SK-N-MC (cell line): Measurements from ENCODE around the gene COPS7A.
A peak's percentile ranks its signal among the peaks of the same experiment; 100 is the strongest.

Experiments used
- DNase-seq: peaks from one replicate; pipeline ENCODE4 v3.0.0-alpha.2; 2011; ENCODE audit warnings: low read depth, low spot score
- H3K27ac ChIP-seq: fragments of 200-600 bp; sonication (generic); 2 replicates; pipeline ENCODE4 v1.5.1; 2016; ENCODE audit warnings: mixed run types
- H3K36me3 ChIP-seq: fragments of 200-600 bp; sonication (generic); 2 replicates; pipeline ENCODE4 v1.6.1; 2017; ENCODE audit warnings: antibody characterized with exemption, low read length, mixed read lengths; ENCODE audit not compliant: insufficient read depth
- H3K4me3 ChIP-seq: fragments of 200-600 bp; sonication (generic); 2 replicates; pipeline ENCODE4 v1.5.1; 2016
- H3K9ac ChIP-seq: fragments of 200-600 bp; sonication (generic); 2 replicates; pipeline ENCODE4 v1.8.0; 2017; ENCODE audit warnings: mixed run types, mixed read lengths; ENCODE audit not compliant: insufficient read length
- H3K9me3 ChIP-seq: fragments of 200-600 bp; sonication (generic); 2 replicates; pipeline ENCODE4 v1.6.1; 2017; ENCODE audit warnings: low read depth, mild to moderate bottlenecking, antibody characterized with exemption, low read length, moderate library complexity, mixed read lengths
- EZH2 ChIP-seq: fragments of 200-600 bp; sonication (generic); IDR thresholded peaks from one replicate; pipeline ENCODE4 v1.6.1; 2017; ENCODE audit warnings: antibody characterized with exemption
- FOXP2 ChIP-seq: optimal IDR thresholded peaks from 2 replicates; pipeline ENCODE3; 2011; ENCODE audit warnings: mild to moderate bottlenecking, moderate library complexity; ENCODE audit not compliant: insufficient read depth; ENCODE audit errors: extremely low read length, control extremely low read depth
- POLR2AphosphoS5 ChIP-seq: IDR thresholded peaks from 2 replicates; pipeline ENCODE4 v1.6.1; 2012; ENCODE audit warnings: mild to moderate bottlenecking, low read depth, low read length, borderline replicate concordance

COPS7A gene

DNA sequence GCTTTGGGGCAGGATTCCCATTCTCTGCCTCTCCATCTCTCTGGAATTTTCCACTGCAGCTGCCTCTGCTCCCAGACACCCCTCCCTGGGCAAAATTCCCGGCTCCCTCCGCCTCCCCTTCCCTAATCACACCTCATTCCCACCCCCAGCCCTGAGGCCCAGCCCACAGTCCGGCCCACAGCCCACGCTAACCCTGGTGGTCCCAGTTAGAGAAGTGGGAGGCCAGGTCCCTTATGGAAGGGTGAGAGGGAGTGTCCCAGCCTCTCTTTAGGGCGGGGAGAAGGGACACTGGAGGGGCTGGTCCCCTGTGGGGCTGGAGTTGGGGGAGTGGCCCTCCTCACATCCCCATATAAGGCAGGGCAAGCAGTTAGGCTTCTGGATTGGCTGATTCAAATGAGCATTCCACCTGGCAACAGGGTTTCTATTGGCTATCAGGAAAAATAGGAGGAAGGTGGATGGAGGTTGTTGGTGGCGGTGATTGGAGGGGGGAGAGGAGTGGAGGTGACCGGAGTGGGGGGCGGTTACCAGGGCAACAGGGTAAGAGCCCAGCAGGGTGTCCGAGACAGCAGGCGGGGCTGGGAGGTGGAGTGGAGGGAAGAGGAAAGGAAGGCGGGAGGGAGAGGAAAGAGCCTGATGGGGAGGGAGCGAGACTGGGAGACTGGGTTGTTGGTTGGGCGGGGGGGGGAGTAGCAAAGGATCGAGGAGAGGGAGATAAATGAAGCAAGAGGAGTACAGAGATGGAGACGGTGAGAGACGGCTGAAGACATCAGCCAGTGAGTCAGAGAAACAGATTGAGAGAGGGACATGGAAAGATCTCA is 40.4 kb downstream of the COPS7A start:
- peak; percentile 40 for TF ChIP-seq POLR2AphosphoS5
- TF ChIP-seq FOXP2 = no peak
- TF ChIP-seq EZH2 = no peak
- H3K27ac ChIP-seq = peak overlapping the region; percentile 89
- no peaks in the 10 kb centered on the region for H3K9me3 ChIP-seq
- DNase-seq = peak; percentile 98
- H3K9ac ChIP-seq = peak overlapping the region; percentile 37
- peaks cover under 1% of the 10 kb centered on the region; the same call in 1 of the 2 replicates for H3K36me3 ChIP-seq
- H3K4me3 ChIP-seq = peak overlapping the region; percentile 64

DNA sequence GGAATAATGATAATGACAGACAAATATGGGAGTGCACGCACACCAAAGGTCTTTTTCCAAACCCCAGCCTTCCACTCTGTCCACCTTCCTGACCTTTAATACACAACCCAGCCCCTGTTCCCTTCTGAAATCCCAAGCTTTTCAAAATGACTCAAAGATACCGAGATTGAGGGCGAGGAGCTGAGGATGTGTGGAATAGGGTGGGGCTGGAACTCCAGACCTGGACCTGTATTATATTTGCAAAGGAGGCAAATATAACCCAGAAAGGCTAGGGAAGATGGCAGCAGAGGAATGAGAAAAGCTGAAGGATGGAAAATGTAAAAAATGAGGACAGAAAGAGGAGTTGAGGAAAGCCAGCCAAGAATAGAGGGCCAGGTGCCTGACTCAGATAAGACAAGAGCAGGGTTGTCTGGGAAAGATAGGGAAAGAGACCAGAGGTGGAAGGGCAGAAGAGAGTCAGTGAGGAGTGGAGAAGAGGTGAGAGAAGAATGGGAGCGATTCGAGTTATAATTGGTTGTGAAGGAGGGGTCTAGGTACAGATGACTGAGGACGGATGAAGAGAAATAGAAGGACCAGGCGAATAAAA is 41.3 kb downstream of the COPS7A start:
- Histone ChIP-seq H3K27ac (peak overlapping the region; percentile 89), H3K9me3 (no peaks in the 10 kb centered on the region), H3K36me3 (peaks cover 8% of the 10 kb centered on the region; the same call in 1 of the 2 replicates), H3K4me3 (peak overlapping the region; percentile 87), H3K9ac (peak overlapping the region; percentile 26)
- TF ChIP-seq POLR2AphosphoS5 = no peak
- no peak for TF ChIP-seq FOXP2
- no peak for TF ChIP-seq EZH2
- DNase-seq = no peak

DNA sequence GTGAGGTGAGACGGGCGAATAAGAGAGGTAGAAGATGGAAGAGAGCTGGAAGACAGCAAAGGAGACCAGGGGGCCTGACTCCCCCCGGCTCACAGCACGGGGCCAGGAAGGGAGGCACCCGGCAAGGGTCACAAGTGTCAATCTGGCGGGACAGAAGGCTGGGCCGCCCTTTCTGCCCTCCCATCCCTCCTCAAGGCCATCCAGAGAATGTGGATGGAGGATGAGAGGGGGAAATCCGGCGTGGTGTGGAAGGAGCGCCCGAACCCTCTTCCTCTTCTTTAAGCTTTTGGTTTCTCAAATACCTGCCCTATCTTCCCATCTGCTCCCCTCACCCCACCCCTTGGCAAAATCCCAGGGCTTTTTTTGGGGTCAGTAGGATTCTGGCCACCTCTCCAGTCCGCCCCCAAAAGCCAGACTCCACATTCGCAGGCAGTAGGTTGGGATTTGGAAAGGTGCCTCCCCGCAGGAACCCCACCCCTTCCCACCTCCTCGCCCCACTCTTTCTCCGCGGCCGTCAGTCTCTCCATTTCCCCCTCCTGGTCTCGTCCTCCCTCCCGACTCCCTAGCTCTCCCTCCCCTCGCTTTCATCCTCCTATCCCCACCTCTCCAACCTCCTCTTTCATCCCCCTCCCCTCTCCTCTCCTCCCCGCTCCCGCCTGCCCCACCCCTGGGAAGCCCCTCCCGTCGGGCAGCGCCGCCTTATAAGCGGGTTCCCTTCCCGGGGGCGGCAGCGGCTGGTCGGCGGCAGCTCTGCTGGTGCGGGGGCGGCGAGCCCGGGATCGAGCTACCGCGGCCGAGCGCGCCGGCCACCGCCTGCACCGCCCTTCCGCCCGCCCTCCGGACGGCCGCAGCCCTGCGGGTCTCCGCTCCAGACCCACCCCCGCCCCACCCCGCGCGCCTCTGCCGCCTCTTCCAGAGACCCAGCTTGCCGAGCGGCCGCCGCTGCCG is 42.1 kb downstream of the COPS7A start, which contains the start of gene PTMS:
TSS of gene PTMS (plus strand) at position 730 of the 948 bp plus-strand sequence. CDS start 343 bp downstream, outside the sequence.
- Histone ChIP-seq H3K9me3 (no peaks in the 10 kb centered on the region), H3K27ac (peak within 1 kb of the TSS; percentile 89), H3K9ac (peak within 1 kb of the TSS; percentile 94), H3K36me3 (peaks cover 14% of the 10 kb centered on the region; the same call in 1 of the 2 replicates), H3K4me3 (peak within 1 kb of the TSS; percentile 87)
- TF ChIP-seq POLR2AphosphoS5 (peak; percentile 92), EZH2 (no peak)
- DNase-seq = peak; percentile 51

DNA sequence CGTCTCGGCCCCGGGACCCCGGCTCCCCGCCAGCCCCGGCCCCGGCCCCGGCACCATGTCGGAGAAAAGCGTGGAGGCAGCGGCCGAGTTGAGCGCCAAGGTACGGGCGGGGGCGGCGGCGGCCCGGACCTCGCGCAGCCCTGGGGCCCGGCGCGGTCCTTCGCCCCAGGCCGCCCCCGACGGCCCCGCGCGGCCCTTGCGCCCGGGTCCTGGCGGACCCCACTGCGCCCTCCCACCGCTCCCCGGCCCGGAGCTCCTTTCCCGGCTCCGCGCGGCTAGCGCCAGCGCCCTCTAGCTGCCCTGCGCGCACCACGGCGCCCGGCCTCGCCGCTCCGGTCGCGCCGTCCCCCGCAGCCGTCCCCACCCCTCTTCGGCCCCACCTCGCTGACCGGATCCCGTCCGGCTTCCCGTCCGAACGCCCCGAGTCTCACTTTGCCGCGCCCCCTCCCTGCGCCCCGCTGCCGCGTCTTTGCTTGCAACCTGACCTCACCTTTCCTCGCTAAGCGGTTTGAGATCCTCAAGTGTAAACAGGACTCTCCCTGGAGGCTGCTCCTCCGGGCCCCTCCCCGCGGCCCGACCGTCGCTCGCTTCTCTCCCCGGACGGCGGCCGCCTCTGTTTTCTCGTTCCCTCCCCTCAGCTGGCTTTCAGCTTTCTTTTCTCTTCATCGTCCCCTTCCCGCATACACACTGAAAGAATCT is 43.0 kb downstream of the COPS7A start:
- no peak for DNase-seq
- Histone ChIP-seq H3K9me3 (no peaks in the 10 kb centered on the region), H3K4me3 (peak overlapping the region; percentile 87), H3K36me3 (peaks cover 21% of the 10 kb centered on the region; the same call in 1 of the 2 replicates), H3K27ac (0 out of 2 replicates have a peak overlapping the region, but pooled peaks have one; percentile 14), H3K9ac (peak overlapping the region; percentile 94)
- no peak for TF ChIP-seq FOXP2
- TF ChIP-seq EZH2 = no peak
- peak; percentile 33; the same call in 1 of the 2 replicates for TF ChIP-seq POLR2AphosphoS5

DNA sequence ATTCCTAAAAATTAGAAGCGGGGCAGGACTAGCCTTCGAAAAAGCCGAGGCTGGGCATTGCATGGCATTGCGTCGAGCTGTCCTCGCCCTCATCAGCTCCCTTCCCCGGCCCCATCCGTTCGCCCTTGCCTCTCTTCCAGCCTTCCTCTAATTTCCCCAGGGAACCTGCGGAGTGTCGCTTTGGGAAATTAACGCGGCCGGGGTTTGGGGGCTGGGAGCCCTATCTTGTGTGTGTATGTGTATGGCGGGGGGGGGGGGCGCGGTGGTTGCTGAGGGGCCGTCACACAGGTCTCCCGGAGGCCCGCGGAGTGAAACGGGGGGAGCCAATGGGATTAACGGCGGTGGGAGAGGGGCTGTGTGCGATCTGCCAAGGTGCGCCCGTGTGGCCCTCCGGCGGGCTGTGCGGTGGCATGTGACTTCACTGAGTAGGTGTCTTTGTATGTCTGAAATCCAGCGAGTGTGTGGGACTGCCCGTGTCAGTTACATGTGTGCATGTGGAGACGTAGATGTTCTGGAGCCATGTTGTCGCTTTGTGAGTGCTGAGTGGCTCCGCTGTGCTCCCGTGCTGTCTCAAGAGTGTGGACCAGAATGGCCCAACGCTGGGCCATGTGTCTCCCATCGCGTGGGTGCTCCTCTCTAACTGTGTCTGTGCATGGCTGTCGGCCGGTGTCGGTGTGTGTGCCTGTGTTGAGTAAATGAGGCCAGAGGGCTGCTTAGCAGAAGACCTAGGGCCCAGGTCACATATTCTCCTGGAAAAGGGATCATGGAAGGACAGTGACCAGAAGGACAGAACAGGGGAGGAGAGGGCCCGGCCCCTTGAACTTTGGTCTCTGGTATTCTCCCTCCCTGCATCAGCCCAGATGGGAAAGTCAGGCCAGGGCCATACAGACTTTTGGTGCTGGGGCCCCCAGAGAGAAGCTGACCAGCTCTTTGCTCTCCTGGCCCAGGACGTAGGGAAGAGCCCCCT is 43.8 kb downstream of the COPS7A start:
- no peak for TF ChIP-seq FOXP2
- TF ChIP-seq POLR2AphosphoS5 = peak; percentile 1; the same call in 1 of the 2 replicates
- no peak for TF ChIP-seq EZH2
- no peak for DNase-seq
- Histone ChIP-seq H3K9ac (peak overlapping the region; percentile 94), H3K27ac (peak overlapping the region; percentile 39; the same call in 1 of the 2 replicates), H3K4me3 (peak overlapping the region; percentile 87), H3K9me3 (no peaks in the 10 kb centered on the region), H3K36me3 (peaks cover 21% of the 10 kb centered on the region; the same call in 1 of the 2 replicates)

DNA sequence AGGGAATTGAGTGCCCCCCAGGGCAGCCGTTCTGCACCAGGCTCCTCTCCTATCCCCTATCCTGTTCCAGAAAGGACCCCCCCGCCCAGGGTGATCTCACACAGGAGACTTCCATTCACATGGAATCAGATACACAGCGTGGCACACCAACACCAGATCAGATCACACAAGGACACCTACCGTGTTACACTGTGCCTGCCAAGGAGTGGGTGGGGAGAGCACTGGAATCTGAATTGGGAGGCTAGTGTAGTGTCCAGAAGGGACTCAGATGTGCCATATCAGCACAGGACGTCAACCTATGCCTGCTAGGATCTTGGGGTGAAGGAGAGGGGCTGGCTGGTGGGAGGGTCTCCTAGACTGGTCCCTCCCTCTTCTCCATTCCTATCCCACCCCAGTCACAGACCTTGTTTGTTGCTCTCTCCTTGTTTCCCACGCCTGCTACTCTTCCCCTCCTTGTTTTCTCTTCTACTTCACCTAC is 44.6 kb downstream of the COPS7A start:
- peak overlapping the region; percentile 94 for H3K9ac ChIP-seq
- peak overlapping the region; percentile 87 for H3K4me3 ChIP-seq
- TF ChIP-seq EZH2 = no peak
- TF ChIP-seq POLR2AphosphoS5 = peak; percentile 19; the same call in 1 of the 2 replicates
- peak overlapping the region; percentile 39; the same call in 1 of the 2 replicates for H3K27ac ChIP-seq
- DNase-seq = no peak
- H3K36me3 ChIP-seq = peaks cover 21% of the 10 kb centered on the region; the same call in 1 of the 2 replicates
- H3K9me3 ChIP-seq = no peaks in the 10 kb centered on the region

DNA sequence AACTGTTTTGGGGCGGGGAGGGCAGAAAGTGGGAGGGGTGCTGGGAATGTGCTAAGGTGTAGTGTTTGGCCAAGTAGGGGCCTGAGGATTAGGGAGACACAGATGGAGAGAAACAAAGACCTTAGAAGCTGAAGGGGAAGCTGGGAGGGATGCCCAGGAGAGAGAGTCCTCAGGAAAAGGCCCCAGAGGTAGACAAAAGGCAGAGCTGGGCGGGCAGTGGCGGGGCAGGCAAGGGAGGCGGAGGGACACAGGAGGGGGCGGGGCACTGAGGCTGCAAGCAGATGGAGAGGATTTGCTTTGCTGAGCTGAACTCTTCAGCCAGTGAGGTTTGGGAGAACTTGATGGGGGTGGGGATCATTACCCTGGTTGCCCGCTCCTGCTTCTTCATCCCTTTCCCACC is 45.1 kb downstream of the COPS7A start:
- Histone ChIP-seq H3K4me3 (peak overlapping the region; percentile 87), H3K36me3 (peaks cover 21% of the 10 kb centered on the region; the same call in 1 of the 2 replicates), H3K27ac (0 out of 2 replicates have a peak overlapping the region, but pooled peaks have one; percentile 15), H3K9me3 (no peaks in the 10 kb centered on the region), H3K9ac (no peak overlapping the region)
- TF ChIP-seq FOXP2 (no peak), EZH2 (no peak)
- DNase-seq = no peak
